ENCODE results near the gene OPHN1.

OPHN1 gene

DNA sequence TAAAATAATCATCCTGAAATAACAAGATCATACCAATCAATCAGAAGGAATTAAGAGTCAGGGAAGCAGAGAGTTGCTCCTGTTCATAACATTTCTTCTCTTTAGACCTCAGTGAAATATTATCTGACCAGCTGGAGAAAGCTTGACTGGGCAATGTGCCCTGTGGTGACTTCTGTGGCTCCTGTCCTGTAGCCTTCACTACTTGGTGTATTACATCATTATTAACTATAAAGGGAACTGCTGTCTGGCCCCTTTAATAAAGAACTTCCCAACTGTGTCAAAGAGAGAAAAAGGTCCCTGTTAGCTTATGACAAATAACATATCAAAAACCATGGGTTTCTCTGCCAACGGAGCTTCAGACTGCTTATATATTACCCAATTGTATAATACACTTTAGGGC lies 18.0 kb downstream of the OPHN1 start:
- TF ChIP-seq, protein P1, sequence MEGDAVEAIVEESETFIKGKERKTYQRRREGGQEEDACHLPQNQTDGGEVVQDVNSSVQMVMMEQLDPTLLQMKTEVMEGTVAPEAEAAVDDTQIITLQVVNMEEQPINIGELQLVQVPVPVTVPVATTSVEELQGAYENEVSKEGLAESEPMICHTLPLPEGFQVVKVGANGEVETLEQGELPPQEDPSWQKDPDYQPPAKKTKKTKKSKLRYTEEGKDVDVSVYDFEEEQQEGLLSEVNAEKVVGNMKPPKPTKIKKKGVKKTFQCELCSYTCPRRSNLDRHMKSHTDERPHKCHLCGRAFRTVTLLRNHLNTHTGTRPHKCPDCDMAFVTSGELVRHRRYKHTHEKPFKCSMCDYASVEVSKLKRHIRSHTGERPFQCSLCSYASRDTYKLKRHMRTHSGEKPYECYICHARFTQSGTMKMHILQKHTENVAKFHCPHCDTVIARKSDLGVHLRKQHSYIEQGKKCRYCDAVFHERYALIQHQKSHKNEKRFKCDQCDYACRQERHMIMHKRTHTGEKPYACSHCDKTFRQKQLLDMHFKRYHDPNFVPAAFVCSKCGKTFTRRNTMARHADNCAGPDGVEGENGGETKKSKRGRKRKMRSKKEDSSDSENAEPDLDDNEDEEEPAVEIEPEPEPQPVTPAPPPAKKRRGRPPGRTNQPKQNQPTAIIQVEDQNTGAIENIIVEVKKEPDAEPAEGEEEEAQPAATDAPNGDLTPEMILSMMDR (IDR thresholded peaks at IDR 0.05; ENCODE audit: insufficient read depth, missing control alignments): no peak
- FAIRE-seq: no peak
- no peak for DNase-seq (ENCODE audit: insufficient read length, low spot score)

DNA sequence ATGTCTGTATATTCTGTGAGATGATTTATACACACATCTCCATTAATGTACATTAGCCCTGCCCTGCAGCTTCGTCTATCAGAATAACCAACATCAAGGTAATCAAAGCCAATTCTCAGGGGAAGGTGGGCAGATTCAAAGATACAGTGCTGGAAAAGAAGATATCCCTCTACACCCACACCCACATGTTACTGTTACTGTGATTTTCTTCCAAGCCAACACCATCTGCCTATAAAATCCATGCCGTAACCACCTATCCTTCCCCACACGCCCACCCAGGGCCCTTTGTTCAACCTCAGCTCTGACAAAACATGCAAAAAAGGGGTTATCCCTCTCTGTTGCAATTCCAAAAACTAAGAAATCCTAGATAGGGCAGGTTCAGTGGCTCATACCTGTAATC lies 20.0 kb downstream of the OPHN1 start:
- no peak for FAIRE-seq
- DNase-seq (ENCODE audit: insufficient read length, low spot score): no peak
- TF ChIP-seq, protein P1 (IDR thresholded peaks at IDR 0.05; ENCODE audit: insufficient read depth, missing control alignments): no peak

DNA sequence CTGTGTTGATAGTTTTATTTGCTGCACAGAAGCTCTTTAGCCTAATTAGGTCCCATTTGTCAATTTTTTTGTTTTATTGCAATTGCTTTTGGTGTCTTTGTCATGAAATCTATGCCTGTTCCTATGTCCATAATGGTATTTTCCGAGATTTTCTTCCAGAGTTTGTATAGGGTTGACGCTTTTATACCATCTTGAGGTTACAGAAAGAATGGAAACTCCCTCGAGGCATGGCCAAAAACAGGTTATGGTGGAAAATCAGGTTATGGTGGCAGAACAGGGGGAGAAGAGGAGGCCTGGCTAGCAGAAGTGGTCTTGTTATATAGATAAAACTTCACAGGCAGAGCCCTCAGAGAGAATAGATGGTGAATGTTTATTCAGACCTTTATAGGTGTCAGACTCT lies 21.6 kb downstream of the OPHN1 start:
- FAIRE-seq (no peak), DNase-seq (ENCODE audit: insufficient read length, low spot score) (no peak)
- TF ChIP-seq, protein P1 (IDR thresholded peaks at IDR 0.05; ENCODE audit: insufficient read depth, missing control alignments): no peak

DNA sequence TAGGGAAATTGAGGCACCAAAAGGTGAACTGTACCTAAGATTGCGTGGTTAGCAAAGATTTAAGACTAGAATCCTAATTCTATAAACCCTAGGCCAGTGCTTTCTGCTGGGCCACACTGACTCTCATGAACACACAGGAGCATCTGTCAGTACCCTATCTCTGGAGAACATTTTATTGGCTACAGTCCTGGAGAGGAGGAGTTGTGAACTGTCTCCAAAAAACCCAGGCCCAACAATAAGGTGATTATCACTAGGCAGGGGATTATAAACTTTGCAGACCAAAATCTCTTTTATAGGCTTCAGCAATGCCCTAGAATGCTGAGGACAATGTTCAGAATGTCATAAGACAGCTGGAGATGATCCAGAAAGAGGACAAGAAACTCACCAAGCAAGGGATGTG lies 24.1 kb downstream of the OPHN1 start:
- DNase-seq (ENCODE audit: insufficient read length, low spot score) (no peak), FAIRE-seq (no peak)
- TF ChIP-seq, protein P1 (IDR thresholded peaks at IDR 0.05; ENCODE audit: insufficient read depth, missing control alignments): no peak

DNA sequence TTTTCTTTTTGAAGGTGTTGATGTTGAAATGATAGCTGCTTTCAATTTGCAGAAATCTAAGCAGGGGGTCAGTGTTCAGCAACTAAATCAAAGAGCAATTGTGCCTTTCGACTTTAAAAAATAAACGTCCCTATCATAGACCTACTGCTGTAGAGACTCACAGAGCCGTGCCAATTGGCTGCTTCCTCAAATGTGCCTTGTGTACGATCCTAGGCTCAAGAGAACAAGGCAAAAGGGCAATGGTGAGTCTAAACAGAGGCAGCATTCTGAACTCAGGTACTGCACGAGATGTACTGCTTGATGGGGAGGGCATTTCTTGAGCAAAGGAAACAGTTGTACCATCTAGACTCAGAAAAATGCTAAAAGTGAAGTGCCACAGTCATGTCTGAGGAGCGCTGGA lies 29.8 kb downstream of the OPHN1 start:
- FAIRE-seq (no peak), DNase-seq (ENCODE audit: insufficient read length, low spot score) (no peak)
- TF ChIP-seq, protein P1 (IDR thresholded peaks at IDR 0.05; ENCODE audit: insufficient read depth, missing control alignments): no peak

DNA sequence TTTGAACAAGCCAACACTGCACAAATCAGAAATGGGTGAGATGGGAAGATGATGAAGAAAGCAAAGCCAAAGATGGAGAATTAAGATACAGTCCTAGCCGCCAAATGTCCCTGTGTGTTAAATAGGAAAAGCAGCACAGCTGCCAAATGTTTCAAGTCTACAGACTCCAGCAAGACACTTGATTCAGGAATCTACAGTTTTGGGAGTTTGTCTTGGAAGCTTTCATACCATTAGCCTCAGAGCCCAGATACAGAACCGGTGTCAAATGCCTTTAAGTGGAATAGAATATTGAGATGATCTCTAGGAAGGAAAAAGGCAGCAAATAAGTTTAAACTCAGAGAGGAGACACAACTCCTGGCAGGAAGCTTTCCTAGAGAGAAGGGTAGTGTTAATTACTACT lies 30.3 kb downstream of the OPHN1 start:
- FAIRE-seq: no peak
- TF ChIP-seq, protein P1 (IDR thresholded peaks at IDR 0.05; ENCODE audit: insufficient read depth, missing control alignments): no peak

DNA sequence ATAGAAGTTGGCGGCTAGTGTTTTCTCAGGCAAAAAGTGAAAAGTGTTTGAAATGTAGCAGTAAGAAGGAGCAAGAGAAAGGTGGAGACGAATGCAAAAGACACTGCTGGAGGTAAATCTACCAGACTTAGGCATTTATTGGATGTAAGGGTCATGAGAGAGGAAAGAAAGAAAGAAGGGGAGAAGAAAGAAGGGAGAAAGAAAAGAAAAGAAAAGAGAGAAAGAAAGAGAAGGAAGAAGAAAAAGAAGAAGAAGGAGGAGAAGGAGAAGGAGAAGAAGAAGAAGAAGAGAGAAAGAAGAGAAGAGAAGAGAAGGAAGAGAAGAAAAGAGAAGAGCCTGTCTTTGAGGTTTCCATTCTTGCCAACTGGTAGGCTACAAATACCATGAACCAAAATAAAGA lies 31.2 kb downstream of the OPHN1 start:
- TF ChIP-seq, protein P1 (IDR thresholded peaks at IDR 0.05; ENCODE audit: insufficient read depth, missing control alignments): no peak
- no peak for DNase-seq (ENCODE audit: insufficient read length, low spot score)
- FAIRE-seq: no peak

More for the DNA sequence above, 30.3 kb downstream of the OPHN1 start:
- no peak for DNase-seq (ENCODE audit: insufficient read length, low spot score)
